ENCODE measurements around the gene SLC25A3.

DNA sequence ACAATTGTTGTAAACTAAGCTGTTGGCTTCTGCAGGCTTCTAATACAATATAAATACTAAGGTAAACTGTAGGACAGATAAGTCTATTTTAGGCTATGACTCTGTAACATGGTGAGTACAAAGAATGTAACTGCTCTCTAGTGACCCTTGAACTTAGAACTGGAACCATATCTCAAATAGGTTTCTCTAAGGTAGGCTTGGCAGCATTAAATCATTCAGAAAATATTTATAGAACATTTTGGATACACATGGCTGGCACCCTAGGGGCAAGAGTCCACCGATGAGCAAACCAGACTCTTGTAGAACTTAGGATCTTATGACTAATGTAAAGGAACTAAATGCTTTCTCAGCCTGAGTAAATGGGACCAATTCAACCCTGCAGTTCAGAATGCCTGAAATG lies 19.4 kb upstream of the SLC25A3 start:
- TF ChIP-seq EP300 (IDR thresholded peaks at IDR 0.05; ENCODE audit: borderline replicate concordance in 1 of 2, low read depth in 1 of 2, low read length in 1 of 2) (no peak), CTCF (IDR thresholded peaks at IDR 0.05) (no peak), MXI1 (IDR thresholded peaks at IDR 0.05; ENCODE audit: low read depth, low read length) (no peak)

Data from SK-N-SH (cell line).